ENCODE results near the gene HHIPL1. TPM values are rescaled to one million over a fixed set of nuclear protein-coding genes. Genes with fewer than 3 reads are reported as not detected.

HHIPL1 gene
- total RNA-seq, 1 donor from 2014 or later, result not detected

DNA sequence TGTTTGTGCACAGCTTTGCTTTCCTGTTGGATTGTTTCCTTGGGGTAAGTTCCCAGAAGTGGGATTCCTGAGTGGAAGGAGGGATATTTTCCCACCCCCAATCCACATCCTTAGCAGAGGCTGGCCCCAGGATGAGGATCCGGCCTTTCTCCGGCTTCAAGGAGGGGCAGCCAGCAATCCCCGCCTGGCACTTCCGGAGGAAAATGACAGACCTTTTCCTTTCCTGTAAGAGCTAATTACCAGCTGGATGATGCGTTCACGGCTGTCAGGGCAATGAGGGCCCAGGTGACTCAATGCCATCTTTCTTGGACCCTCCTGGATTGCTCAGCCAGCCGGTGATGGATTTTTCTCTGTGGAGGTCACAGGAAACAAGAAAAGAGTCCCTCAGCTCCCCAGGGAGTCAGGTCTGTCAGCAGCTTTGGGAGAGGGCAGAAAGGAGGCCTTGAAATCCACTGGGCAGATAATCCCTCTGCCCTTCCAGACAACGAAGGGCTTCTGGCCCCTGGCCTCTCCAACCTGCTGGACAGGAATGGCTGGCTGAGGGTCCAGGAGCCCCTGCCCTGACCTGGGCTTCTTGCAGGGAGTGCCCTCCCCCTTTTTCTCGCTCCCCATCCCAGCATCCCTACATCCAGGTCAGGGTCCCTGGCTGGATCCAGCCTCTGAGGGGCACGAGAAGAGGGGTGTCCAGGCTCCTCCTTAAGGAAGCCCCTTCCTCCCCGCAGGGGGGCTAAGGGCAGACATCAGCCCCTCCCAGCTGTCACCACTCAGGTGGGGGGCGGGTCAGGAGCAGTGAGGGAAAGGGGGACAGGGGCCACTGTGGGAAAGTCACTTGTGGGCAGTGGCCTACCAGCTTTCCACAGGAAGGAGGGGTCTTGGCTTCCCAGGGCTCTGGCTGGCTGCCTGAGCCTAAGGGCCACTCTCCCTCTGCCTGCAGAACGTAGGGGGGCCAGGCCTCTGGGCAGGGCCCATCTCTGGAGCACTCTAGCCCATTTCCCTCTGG is 24.8 kb upstream of the HHIPL1 start:
- no peak overlapping the region for H3K27ac Mint-ChIP-seq
- intact Hi-C loops (cut with micrococcal nuclease), result no loop called here

DNA sequence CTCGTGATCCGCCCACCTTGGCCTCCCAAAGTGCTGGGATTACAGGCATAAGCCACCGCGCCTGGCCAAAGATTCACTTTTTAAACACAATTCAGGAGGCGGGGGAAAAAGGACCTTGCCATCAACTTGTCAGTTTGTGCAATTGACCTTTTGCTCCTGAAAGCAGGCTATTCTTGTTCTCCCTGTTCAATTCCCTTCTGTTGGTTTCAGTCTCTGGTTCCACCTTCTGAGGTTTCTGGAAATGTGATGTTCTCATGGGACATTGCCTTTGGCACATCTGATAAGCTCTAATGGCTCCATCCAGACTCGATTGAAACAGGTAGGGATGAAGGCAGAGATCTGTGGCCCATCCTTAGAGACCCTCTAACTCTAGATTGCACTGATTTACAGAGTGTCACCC is 23.0 kb upstream of the HHIPL1 start:
- Mint-ChIP-seq H3K4me1 (peaks cover 2% of the 10 kb centered on the region), H3K9me3 (no peaks in the 10 kb centered on the region), H3K36me3 (ENCODE audit: low read depth) (no peaks in the 10 kb centered on the region), H3K4me3 (no peak overlapping the region), H3K27ac (no peak overlapping the region), H3K27me3 (peaks cover 8% of the 10 kb centered on the region)
- DNase-seq, result no peak
- intact Hi-C loops (cut with micrococcal nuclease), result no loop called here

More for the DNA sequence above, 24.8 kb upstream of the HHIPL1 start:
- Mint-ChIP-seq H3K9me3 (no peaks in the 10 kb centered on the region), H3K36me3 (ENCODE audit: low read depth) (no peaks in the 10 kb centered on the region), H3K27me3 (peaks cover 21% of the 10 kb centered on the region), H3K4me3 (no peak overlapping the region), H3K4me1 (peaks cover 4% of the 10 kb centered on the region)
- no peak for DNase-seq

DNA sequence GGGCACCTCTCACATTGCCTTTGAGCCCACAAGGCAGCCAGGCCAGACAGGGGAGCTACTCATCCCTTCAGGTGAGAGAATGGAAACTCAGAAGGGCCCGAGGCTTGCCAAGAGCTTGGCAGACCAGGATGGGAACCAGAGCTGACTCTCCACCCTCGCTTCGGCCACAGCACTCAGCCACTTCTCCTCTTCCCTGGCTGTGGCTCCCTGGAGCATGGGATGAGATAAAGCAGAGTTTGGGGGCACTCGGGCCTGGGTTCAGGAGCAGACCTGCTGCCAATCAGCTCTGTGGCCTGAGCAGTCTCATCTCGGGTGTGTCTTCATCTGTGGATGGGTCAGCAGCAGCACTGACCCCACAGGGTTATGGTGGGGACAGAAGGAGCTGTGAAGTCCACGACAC is 20.9 kb upstream of the HHIPL1 start:
- Mint-ChIP-seq H3K4me1 (peaks cover 5% of the 10 kb centered on the region), H3K27me3 (peaks cover 3% of the 10 kb centered on the region), H3K27ac (no peak overlapping the region), H3K36me3 (ENCODE audit: low read depth) (no peaks in the 10 kb centered on the region), H3K4me3 (no peak overlapping the region), H3K9me3 (no peaks in the 10 kb centered on the region)
- intact Hi-C loops (cut with micrococcal nuclease), result no loop called here
- DNase-seq, result no peak

DNA sequence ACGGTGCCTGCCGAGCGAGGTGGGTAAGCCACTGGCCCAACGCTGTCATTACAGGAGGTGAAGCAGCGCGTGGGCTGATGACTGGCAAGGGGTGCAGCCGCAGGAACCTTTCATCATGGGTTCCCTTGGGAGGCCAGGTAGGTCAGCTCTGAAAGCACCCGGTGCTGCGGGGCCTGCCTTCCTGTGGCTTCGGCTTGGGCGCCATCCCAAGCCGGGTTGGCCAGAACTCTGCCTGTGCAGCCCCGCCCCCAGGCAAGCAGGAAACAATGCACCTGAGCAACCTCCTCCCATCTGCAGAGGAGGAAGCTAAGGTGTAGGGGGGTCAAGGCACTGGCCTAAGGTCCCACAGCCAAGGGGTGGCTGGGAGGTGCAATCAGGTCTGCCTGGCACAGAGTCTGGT is 20.0 kb upstream of the HHIPL1 start:
- peaks cover 4% of the 10 kb centered on the region for H3K4me1 Mint-ChIP-seq
- H3K27me3 Mint-ChIP-seq, result peaks cover 3% of the 10 kb centered on the region
- no peak for DNase-seq
- intact Hi-C loops (cut with micrococcal nuclease), result no loop called here
- no peaks in the 10 kb centered on the region for H3K36me3 Mint-ChIP-seq (ENCODE audit: low read depth)
- H3K27ac Mint-ChIP-seq, result no peak overlapping the region
- H3K4me3 Mint-ChIP-seq, result no peak overlapping the region
- H3K9me3 Mint-ChIP-seq, result no peaks in the 10 kb centered on the region

DNA sequence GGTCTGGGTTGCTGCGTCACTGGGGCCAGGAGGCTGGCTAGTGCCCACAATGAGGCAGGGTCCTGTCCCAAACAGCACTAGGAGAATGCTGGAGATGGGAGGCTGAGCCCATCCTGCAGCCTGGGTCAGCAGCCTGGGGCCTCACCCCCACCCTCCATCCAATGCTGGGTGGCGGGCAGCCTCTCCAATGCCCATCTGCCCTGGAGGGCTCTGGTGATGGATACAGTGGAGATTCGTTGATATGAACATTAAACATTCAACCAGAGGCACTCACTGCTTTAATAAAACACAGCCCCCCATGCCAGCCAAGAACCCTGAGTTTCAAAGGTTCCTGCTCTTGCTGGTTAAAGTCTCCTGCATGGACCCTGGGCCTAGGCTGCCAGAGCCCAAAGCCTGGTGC is 19.5 kb upstream of the HHIPL1 start:
- H3K27ac Mint-ChIP-seq, result no peak overlapping the region
- peaks cover 4% of the 10 kb centered on the region for H3K4me1 Mint-ChIP-seq
- DNase-seq, result no peak
- intact Hi-C loops (cut with micrococcal nuclease), result no loop called here
- H3K27me3 Mint-ChIP-seq, result peaks cover 3% of the 10 kb centered on the region
- H3K9me3 Mint-ChIP-seq, result no peaks in the 10 kb centered on the region
- no peaks in the 10 kb centered on the region for H3K36me3 Mint-ChIP-seq (ENCODE audit: low read depth)
- no peak overlapping the region for H3K4me3 Mint-ChIP-seq

DNA sequence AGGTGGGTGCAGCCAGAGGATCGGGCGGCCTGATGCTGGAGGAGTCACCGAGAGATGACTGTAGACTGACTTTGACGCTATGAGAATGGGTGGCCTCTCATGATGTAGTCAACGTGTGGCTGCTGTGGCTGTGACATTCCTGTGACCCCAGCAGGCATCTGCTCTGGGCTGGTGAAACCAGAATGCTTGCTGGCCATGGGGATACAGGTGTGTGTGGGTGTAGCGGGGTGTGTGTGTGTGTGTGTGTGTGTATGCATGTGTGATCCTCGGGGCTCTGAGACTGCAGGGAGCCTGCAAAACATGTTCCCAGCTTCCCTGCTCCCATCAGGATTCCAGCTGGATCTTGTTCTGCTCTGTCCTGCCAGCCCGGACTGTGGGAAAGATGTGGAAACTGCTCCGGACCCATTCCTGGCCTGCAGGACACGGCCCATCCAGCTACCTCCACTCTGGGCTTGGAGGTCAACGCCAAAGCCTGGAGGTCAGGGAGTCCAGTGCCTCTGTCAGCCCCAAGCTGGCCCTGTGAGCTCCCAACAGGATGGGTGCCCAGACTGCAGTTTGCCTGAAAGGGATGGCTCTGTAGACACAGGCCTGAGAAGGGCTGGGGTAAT is 18.8 kb upstream of the HHIPL1 start:
- peaks cover 3% of the 10 kb centered on the region for H3K27me3 Mint-ChIP-seq
- H3K4me1 Mint-ChIP-seq, result peaks cover 4% of the 10 kb centered on the region
- H3K9me3 Mint-ChIP-seq, result no peaks in the 10 kb centered on the region
- intact Hi-C loops (cut with micrococcal nuclease), result no loop called here
- no peak overlapping the region for H3K27ac Mint-ChIP-seq
- DNase-seq, result no peak
- H3K4me3 Mint-ChIP-seq, result no peak overlapping the region
- no peaks in the 10 kb centered on the region for H3K36me3 Mint-ChIP-seq (ENCODE audit: low read depth)

DNA sequence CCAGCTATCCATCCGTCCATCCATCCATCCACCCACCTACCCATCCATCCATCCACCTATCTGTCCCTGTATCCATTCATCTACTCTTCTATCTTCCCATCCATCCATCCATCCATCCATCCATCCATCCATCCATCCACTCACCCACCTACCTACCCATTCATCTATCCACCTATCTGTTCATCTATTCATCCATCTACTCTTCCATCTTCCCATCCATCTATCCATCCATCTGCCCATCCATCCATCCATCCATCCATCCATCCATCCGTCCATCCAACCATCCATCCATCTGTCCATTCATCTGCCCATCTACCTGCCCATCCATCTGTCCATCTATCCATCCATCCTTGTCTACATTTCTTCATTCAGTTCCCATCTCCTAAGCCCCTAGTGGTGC is 17.8 kb upstream of the HHIPL1 start:
- no peak for DNase-seq
- Mint-ChIP-seq H3K27me3 (peaks cover 2% of the 10 kb centered on the region), H3K9me3 (no peaks in the 10 kb centered on the region), H3K27ac (no peak overlapping the region), H3K4me3 (no peak overlapping the region), H3K4me1 (peaks cover 4% of the 10 kb centered on the region), H3K36me3 (ENCODE audit: low read depth) (no peaks in the 10 kb centered on the region)
- intact Hi-C loops (cut with micrococcal nuclease), result no loop called here

DNA sequence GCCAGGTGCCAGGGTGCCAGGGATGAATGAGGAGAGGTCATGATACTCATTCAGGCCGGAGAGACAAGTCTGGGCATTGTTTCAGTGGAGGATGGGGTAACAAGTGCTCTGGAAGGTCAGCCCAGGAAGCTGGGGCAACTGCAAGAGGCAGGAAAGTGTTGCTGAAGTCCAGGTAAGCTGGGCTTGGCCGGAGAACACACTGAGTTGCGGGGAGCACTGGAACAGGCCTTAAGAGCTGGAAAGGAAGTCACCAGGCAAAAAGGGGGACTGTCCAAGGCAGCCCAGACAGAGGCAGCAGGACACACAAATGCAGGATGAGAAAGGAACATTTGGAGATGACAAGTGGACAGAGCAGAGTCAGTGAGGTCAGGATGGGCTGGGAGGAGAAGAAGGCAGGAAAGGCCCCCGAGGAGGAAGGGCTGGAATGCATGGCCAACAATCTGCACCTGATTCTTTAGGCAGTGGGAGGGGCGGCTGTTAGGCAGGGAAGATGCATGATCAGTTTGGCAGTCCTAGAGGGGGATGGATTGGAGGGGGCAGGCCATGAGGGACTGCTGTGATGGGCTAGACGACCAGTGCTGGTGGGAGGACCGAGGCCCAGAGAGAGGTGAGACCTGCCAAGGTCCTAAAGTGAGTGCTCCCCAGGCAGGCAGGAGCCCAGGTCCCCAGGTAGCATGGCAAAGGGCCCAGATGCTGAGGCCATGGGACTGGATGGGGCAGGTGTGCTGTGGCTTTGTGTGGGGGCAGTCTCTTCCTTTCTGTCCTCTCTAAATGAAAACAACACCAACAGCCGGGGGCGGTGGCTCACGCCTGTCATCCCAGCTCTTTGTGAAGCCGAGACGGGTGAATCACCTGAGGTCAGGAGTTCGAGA is 17.2 kb upstream of the HHIPL1 start:
- no peak for DNase-seq
- intact Hi-C loops (cut with micrococcal nuclease), result no loop called here

DNA sequence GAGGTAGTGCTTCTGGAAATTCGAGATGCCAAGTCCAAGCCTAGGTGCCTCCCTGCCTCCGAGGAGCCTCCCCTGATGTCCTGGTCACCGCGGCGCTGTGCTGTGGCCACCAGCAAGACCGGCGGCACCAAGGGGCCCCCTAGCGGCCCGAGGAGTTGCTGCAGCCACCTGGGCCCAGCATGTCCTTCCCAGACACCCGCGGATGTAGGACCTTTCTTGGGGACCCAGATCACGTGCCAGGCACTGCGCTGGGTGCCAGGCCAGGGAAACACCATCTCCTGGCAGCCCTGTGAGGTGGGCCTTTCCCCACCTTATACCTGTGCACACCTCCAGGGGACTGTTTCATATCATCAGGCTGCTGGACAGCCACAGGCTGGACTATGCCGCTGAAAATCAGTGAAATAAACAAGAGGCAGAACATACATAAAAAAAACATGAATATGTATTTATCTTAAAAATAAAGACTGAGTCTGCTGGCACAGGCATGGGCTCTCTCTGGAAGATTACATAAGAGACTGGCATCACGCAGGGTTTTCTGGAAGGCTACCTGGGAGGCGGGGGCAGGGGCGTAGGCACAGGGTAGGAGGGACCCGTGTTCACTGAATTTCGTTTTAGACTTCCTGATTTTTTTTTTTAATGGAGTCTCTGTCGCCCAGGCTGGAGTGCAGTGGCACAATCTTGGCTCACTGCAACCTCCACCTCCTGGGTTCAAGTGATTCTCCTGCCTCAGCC is 15.9 kb upstream of the HHIPL1 start:
- Mint-ChIP-seq H3K9me3 (no peaks in the 10 kb centered on the region), H3K27me3 (peaks cover 3% of the 10 kb centered on the region), H3K27ac (no peak overlapping the region), H3K4me1 (peaks cover 4% of the 10 kb centered on the region), H3K36me3 (ENCODE audit: low read depth) (no peaks in the 10 kb centered on the region), H3K4me3 (no peak overlapping the region)
- peak; percentile 90 for DNase-seq
- intact Hi-C loops (cut with micrococcal nuclease), result loop anchor here (1.0 kb wide), 1 partner anchor 111 kb away; no protein-coding TSS in a partner anchor

More for the DNA sequence above, 17.2 kb upstream of the HHIPL1 start:
- Mint-ChIP-seq H3K27ac (no peak overlapping the region), H3K36me3 (ENCODE audit: low read depth) (no peaks in the 10 kb centered on the region), H3K4me1 (peaks cover 4% of the 10 kb centered on the region), H3K27me3 (peaks cover 4% of the 10 kb centered on the region), H3K4me3 (no peak overlapping the region), H3K9me3 (no peaks in the 10 kb centered on the region)

DNA sequence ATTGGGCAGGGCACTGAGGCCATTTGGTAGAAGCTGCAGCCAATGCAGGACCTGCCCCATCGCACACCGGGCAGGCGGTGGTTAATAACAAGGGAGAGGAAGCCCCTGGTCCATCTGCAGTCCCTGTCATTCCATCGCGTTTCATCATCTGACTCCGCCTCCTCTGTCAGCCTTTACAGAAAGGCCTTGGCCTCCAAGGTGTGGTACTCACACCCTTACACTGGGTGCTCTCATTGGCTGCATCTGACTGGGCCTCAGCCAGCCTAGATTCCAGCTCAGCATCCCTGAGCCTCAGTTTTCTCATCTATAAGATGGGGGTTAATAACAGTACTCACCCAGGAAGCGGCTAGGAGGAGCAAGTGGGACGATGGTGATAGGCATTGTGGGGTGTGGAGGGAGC is 14.7 kb upstream of the HHIPL1 start:
- H3K4me1 Mint-ChIP-seq, result peaks cover 4% of the 10 kb centered on the region
- no peak for DNase-seq
- intact Hi-C loops (cut with micrococcal nuclease), result no loop called here
- H3K9me3 Mint-ChIP-seq, result no peaks in the 10 kb centered on the region
- no peaks in the 10 kb centered on the region for H3K36me3 Mint-ChIP-seq (ENCODE audit: low read depth)
- no peak overlapping the region for H3K27ac Mint-ChIP-seq
- H3K4me3 Mint-ChIP-seq, result no peak overlapping the region
- peaks cover 3% of the 10 kb centered on the region for H3K27me3 Mint-ChIP-seq

DNA sequence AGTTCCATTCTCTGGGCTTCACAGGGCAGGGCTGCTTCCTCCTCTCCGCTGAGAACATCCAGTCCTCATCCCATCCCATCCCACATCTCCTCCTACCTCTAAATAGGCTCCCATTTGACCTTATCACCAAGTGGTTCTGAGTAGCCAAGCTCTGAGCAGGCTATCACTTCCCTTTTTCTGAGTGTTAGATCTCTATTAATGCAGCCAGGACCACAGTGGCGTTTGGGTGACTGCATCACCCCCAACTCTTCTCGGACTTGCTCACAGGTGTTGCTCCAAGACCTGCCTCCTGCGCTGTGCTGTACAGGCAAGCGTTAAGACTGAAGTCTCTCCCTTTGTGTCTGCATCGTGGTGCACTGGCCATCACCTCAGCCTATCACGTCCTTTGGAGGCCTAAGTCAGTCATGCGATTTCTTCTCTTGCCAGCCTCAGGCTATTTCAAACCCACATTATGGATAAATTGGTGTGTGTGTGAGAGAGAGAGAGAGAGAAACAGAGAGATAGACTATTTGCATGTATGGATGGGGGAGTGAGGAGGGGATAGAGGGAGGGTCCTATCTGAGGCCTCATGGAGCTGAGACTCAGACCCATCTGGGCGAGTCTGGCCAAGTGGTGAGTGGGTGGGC is 12.4 kb upstream of the HHIPL1 start:
- peaks cover 3% of the 10 kb centered on the region for H3K27me3 Mint-ChIP-seq
- intact Hi-C loops (cut with micrococcal nuclease), result no loop called here
- no peak overlapping the region for H3K4me3 Mint-ChIP-seq
- no peaks in the 10 kb centered on the region for H3K36me3 Mint-ChIP-seq (ENCODE audit: low read depth)
- no peaks in the 10 kb centered on the region for H3K9me3 Mint-ChIP-seq
- H3K27ac Mint-ChIP-seq, result no peak overlapping the region
- no peak for DNase-seq
- peaks cover 4% of the 10 kb centered on the region for H3K4me1 Mint-ChIP-seq

DNA sequence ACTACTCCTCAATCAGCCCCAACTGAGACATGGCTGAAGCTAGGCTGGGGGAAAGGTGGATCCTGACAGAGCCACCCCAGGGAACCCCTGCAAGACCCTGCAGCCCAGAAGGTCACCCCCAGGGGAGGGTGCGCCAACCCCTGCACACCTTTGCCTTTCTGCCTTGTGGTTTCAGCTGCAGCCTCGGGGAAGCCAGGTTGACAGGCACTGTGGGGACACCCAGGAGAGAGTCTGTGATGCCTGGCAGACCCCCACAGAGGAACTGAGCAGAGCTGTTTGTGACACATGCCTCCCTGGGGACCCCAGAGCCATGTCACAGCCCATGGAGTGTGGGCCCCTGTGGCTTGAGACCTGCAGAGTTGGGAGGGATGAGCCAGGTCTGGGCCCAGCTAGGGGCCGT is 11.8 kb upstream of the HHIPL1 start:
- Mint-ChIP-seq H3K27me3 (peaks cover 3% of the 10 kb centered on the region), H3K27ac (no peak overlapping the region), H3K4me3 (no peak overlapping the region), H3K36me3 (ENCODE audit: low read depth) (no peaks in the 10 kb centered on the region), H3K4me1 (peaks cover 4% of the 10 kb centered on the region), H3K9me3 (no peaks in the 10 kb centered on the region)
- intact Hi-C loops (cut with micrococcal nuclease), result no loop called here
- DNase-seq, result no peak

DNA sequence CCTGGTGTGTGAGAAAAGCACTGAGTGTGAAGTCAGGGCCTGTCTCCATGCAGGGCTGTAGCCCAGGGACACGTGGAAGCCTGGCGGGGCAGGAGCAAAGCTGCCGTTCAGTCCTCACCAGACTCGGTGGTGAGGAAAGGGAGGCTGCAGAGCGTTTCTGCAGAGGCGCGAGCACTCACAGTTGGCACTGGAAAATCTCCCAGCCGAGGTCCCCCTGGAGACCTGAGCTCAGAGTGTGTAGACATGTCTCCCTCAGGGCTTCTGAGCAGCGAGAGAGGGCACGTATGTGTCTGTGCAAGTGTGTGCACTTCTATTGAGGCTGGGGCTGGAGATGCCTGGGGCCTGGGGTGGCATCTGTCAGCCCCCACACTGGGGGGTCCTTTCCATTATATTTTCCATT is 11.0 kb upstream of the HHIPL1 start:
- no peak for DNase-seq
- Mint-ChIP-seq H3K4me3 (no peak overlapping the region), H3K9me3 (no peaks in the 10 kb centered on the region), H3K27me3 (peaks cover 3% of the 10 kb centered on the region), H3K27ac (no peak overlapping the region), H3K4me1 (peaks cover 2% of the 10 kb centered on the region), H3K36me3 (ENCODE audit: low read depth) (no peaks in the 10 kb centered on the region)
- intact Hi-C loops (cut with micrococcal nuclease), result no loop called here
